ENCODE data around the gene MARCHF6. TPM values are rescaled to one million over a fixed set of nuclear protein-coding genes. Genes with fewer than 3 reads are reported as not detected.

Gene MARCHF6
- total and polyA plus RNA-seq, 9 of the 15 experiments (the other 6 are each of a cell fraction or from before 2014, with no cell fraction given): 74.1 to 456 (median 116) TPM

DNA sequence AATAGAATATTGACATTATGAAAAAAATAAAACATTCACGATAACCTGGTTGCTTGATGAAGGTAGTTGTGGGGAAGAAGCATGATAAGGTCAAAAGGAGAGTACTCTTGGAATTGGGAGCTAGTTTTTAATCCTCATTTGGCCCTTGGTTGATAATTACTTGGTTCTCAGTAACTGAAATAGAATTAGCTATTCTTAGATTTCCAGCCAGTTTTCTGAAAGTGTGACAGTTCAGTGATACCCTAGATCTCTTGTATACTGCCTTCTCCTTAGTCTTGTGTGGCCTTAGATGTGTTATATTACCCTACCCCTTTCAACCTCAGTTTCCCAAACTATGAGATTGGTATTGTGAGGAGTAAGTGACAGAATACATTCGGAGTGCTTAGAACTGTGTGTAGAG is 17.4 kb downstream of the MARCHF6 start:
- H3K9ac ChIP-seq (ENCODE audit: insufficient read depth in 1 of 2, low read depth in 2 of 2, low read length in 2 of 2): no peak overlapping the region
- H4K20me1 ChIP-seq (replicated peaks; ENCODE audit: control insufficient read depth, insufficient read depth, low read length): peaks cover 17% of the 10 kb centered on the region
- intact Hi-C loops (cut with micrococcal nuclease): no loop called here
- DNase-seq (ENCODE audit: extremely low read depth in 1 of 4, low spot score in 3 of 4) (no peak), FAIRE-seq (no peak), ATAC-seq (0 out of 3 replicates have a peak, but pooled peaks have one; percentile 4)
- BruUV-seq (replicated peaks): TSS peak; percentile 6
- 0 out of 2 replicates have a peak, but pooled peaks cover 11% of the 10 kb centered on the region for H3K9me3 ChIP-seq (replicated peaks; ENCODE audit: control insufficient read depth, insufficient read depth, low read depth, low read length)
- 55% methylated on average over 2 of the region's 2 CpGs for WGBS (ENCODE audit: insufficient coverage, low coverage, missing lambda C conversion rate)
- H2AFZ ChIP-seq (ENCODE audit: low read depth, low read length): no peak overlapping the region
- H3K9me1 ChIP-seq (ENCODE audit: control insufficient read depth, insufficient read depth, low read length): peaks cover 3% of the 10 kb centered on the region
- no peak overlapping the region; the same call in 2 of the 3 replicates for H3K27ac ChIP-seq (ENCODE audit: extremely low read depth, low read depth, low read length)
- CTCF ChIA-PET (ENCODE audit: low intra/inter-chr PET ratio): no interaction called here
- peaks cover 7 to 12% of the 10 kb centered on the region in 2 experiments; a peak in 3 of 5 replicates for H3K4me1 ChIP-seq (replicated peaks in 1 of 2; ENCODE audit: control insufficient read depth in 2 of 2, insufficient read depth in 2 of 2, low read length in 2 of 2)
- no peaks in the 10 kb centered on the region for H3K27me3 ChIP-seq (ENCODE audit: control insufficient read depth in 2 of 2, insufficient read depth in 2 of 2, low read length in 2 of 2)
- POLR2A ChIA-PET: interaction anchor here (0.5 to 1.3 kb wide), 6 partner anchors 10 to 134 kb away, joined by 3 to 4 read pairs (median 3); no protein-coding TSS in a partner anchor
- peaks cover 94% of the 10 kb centered on the region for H3K79me2 ChIP-seq (ENCODE audit: control insufficient read depth, insufficient read depth, low read length)
- peaks cover 37% of the 10 kb centered on the region for H3K36me3 ChIP-seq (ENCODE audit: control insufficient read depth, insufficient read depth, low read length)
- no peak overlapping the region for H3K4me3 ChIP-seq
- in situ Hi-C loops (cut with MboI): loop anchor here (5.0 kb wide), 1 partner anchor 89 kb away; no protein-coding TSS in a partner anchor
- TF ChIP-seq ZNF436 (CRISPR knock-in tag; IDR thresholded peaks at IDR 0.05) (0 out of 2 replicates have a peak, but pooled peaks have one; percentile 38), ARID1B (IDR thresholded peaks at IDR 0.05) (0 out of 2 replicates have a peak, but pooled peaks have one; percentile 18)
- TF ChIP-seq, protein P1, sequence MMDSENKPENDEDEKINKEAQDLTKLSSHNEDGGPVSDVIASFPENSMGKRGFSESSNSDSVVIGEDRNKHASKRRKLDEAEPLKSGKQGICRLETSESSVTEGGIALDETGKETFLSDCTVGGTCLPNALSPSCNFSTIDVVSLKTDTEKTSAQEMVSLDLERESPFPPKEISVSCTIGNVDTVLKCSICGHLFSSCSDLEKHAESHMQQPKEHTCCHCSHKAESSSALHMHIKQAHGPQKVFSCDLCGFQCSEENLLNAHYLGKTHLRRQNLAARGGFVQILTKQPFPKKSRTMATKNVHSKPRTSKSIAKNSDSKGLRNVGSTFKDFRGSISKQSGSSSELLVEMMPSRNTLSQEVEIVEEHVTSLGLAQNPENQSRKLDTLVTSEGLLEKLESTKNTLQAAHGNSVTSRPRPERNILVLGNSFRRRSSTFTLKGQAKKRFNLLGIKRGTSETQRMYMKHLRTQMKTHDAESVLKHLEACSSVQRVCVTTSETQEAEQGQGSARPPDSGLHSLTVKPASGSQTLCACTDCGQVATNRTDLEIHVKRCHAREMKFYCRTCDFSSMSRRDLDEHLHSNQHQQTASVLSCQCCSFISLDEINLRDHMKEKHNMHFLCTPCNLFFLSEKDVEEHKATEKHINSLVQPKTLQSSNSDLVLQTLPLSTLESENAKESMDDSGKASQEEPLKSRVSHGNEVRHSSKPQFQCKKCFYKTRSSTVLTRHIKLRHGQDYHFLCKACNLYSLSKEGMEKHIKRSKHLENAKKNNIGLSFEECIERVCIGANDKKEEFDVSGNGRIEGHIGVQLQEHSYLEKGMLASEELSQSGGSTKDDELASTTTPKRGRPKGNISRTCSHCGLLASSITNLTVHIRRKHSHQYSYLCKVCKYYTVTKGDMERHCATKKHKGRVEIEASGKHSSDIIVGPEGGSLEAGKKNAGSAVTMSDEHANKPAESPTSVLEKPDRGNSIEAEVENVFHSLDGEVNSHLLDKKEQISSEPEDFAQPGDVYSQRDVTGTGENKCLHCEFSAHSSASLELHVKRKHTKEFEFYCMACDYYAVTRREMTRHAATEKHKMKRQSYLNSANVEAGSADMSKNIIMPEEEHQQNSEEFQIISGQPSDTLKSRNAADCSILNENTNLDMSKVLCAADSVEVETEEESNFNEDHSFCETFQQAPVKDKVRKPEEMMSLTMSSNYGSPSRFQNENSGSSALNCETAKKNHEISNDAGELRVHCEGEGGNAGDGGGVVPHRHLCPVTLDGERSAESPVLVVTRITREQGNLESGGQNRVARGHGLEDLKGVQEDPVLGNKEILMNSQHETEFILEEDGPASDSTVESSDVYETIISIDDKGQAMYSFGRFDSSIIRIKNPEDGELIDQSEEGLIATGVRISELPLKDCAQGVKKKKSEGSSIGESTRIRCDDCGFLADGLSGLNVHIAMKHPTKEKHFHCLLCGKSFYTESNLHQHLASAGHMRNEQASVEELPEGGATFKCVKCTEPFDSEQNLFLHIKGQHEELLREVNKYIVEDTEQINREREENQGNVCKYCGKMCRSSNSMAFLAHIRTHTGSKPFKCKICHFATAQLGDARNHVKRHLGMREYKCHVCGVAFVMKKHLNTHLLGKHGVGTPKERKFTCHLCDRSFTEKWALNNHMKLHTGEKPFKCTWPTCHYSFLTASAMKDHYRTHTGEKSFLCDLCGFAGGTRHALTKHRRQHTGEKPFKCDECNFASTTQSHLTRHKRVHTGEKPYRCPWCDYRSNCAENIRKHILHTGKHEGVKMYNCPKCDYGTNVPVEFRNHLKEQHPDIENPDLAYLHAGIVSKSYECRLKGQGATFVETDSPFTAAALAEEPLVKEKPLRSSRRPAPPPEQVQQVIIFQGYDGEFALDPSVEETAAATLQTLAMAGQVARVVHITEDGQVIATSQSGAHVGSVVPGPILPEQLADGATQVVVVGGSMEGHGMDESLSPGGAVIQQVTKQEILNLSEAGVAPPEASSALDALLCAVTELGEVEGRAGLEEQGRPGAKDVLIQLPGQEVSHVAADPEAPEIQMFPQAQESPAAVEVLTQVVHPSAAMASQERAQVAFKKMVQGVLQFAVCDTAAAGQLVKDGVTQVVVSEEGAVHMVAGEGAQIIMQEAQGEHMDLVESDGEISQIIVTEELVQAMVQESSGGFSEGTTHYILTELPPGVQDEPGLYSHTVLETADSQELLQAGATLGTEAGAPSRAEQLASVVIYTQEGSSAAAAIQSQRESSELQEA (IDR thresholded peaks at IDR 0.05; ENCODE audit: low read depth): no peak
- H3K4me2 ChIP-seq (ENCODE audit: insufficient read depth, low read length): no peak overlapping the region; the same call in 1 of the 2 replicates
